Kidney (tissue), 14 donors: ENCODE data around the gene MEGF9. TPM values are rescaled to one million over a fixed set of nuclear protein-coding genes. Genes with fewer than 3 reads are reported as not detected.

ENCODE experiments used
- DNase-seq, 5 donors: peaks; one replicate each; pipeline ENCODE4 v3.0.0-alpha.2; 2013 to 2020
- FAIRE-seq: peaks from 2 replicates; lab custom pipeline; 2012; peaks lifted over from hg19 to GRCh38; lab: Jason Lieb, UNC
- H3K27ac ChIP-seq, 2 donors: one replicate each; pipeline ENCODE4 v1.7.0; 2013; ENCODE audit warnings: low read depth in 2 of 2, low read length in 2 of 2, inconsistent platforms in 1 of 2
- H3K27me3 ChIP-seq: one replicate; pipeline ENCODE4 v1.7.1; 2013; ENCODE audit warnings: low read length, inconsistent platforms; ENCODE audit not compliant: control insufficient read depth, insufficient read depth
- H3K36me3 ChIP-seq, 3 donors: one replicate each; pipeline versions ENCODE4 v1.7.0 to v1.7.1; 2013; ENCODE audit warnings: low read length in 3 of 3, control low read depth in 1 of 3, inconsistent platforms in 1 of 3; ENCODE audit not compliant: insufficient read depth in 3 of 3, control insufficient read depth in 2 of 3
- H3K4me1 ChIP-seq, 3 donors: one replicate each; pipeline versions ENCODE4 v1.7.0 to v1.7.1; 2013; ENCODE audit warnings: low read length in 3 of 3, inconsistent platforms in 1 of 3, low read depth in 1 of 3; ENCODE audit not compliant: control insufficient read depth in 2 of 3, insufficient read depth in 2 of 3
- H3K4me3 ChIP-seq, 3 donors: one replicate each; pipeline versions ENCODE4 v1.7.0 to v1.8.1; 2013; ENCODE audit warnings: low read length in 3 of 3, control low read depth in 1 of 3, inconsistent platforms in 1 of 3
- H3K9ac ChIP-seq, 3 donors: one replicate each; pipeline versions ENCODE4 v1.7.0 to v1.7.1; 2013; ENCODE audit warnings: low read length in 3 of 3, control low read depth in 1 of 3, inconsistent platforms in 1 of 3
- H3K9me3 ChIP-seq, 3 donors: one replicate each; pipeline versions ENCODE4 v1.7.0 to v1.7.1; 2013; ENCODE audit warnings: low read length in 3 of 3, control low read depth in 1 of 3, inconsistent platforms in 1 of 3; ENCODE audit not compliant: control insufficient read depth in 2 of 3, insufficient read depth in 1 of 3
- intact Hi-C: fragments of 100-400 bp; cut with DNase I; formaldehyde crosslinking; loops from one replicate; pipeline ENCODE4 v1.11.1; 2022
- polyA plus RNA-seq: library from polyadenylated mRNA; stranded (reverse); fragments of 350-450 nt; fragmentation: Illumina TruSeq; extraction: RNeasy Lipid Tissue Mini Kit (QIAGEN cat#74804); gene quantifications from one replicate; pipeline ENCODE4 v1.2.3, GENCODE V29; 2014; ENCODE audit warnings: low read depth, low replicate concordance; ENCODE audit not compliant: insufficient read depth
- total RNA-seq: library from RNA; stranded (reverse); fragmentation: NEBNext Ultra II Directional; extraction: Animal tissue kit (Norgen Biotek cat#: 25700); gene quantifications from one replicate; pipeline ENCODE4 v1.2.1, GENCODE V29; 2021
- TF ChIP-seq, protein P1 (sequence below): IDR thresholded peaks from 3 replicates; pipeline ENCODE4 v1.5.1; 2012; ENCODE audit warnings: mild to moderate bottlenecking, moderate library complexity, borderline replicate concordance; ENCODE audit not compliant: insufficient read depth; ENCODE audit errors: extremely low read depth
- donor health status: control.
- donor health status: control.
- donor health status: control.
- donor health status: control.
- donor health status: control.
- donor health status: DM: yes; HTN: yes; CAD: no.
- donor health status: Normal renal cell carcinoma (clear cell type).

The MEGF9 gene
- total and polyA plus RNA-seq, 2 donors from 2014 or later, result 12.4 to 20.4 TPM

DNA sequence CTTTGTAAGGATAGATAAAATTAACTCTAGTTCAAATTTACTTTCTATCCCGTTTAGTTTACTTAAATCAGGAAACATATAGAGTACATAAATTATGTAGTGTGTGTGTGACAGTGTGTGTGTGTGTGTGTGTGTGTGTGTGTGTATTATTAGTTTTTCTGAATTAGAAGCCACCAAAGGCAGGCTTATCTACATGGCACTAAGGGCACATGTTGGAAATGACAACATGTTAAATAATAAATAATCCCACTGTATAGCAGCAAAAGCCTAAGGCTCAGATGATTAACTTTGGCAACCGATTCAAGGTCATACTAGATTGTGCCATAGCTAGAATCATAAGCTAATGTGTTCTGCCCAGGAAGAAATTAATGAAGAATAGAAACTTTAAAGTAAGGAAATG is 54.6 kb downstream of the MEGF9 start:
- Histone ChIP-seq H3K9me3 (no peaks in the 10 kb centered on the region), H3K4me3 (no peak overlapping the region), H3K27ac (no peak overlapping the region), H3K36me3 (no peaks in the 10 kb centered on the region), H3K27me3 (no peaks in the 10 kb centered on the region), H3K4me1 (peaks cover 0 to 5% (median 0%) of the 10 kb centered on the region in 3 donors), H3K9ac (no peak overlapping the region)
- TF ChIP-seq, protein P1, sequence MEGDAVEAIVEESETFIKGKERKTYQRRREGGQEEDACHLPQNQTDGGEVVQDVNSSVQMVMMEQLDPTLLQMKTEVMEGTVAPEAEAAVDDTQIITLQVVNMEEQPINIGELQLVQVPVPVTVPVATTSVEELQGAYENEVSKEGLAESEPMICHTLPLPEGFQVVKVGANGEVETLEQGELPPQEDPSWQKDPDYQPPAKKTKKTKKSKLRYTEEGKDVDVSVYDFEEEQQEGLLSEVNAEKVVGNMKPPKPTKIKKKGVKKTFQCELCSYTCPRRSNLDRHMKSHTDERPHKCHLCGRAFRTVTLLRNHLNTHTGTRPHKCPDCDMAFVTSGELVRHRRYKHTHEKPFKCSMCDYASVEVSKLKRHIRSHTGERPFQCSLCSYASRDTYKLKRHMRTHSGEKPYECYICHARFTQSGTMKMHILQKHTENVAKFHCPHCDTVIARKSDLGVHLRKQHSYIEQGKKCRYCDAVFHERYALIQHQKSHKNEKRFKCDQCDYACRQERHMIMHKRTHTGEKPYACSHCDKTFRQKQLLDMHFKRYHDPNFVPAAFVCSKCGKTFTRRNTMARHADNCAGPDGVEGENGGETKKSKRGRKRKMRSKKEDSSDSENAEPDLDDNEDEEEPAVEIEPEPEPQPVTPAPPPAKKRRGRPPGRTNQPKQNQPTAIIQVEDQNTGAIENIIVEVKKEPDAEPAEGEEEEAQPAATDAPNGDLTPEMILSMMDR, result no peak
- FAIRE-seq (no peak), DNase-seq (no peak)
- intact Hi-C loops, result no loop called here

DNA sequence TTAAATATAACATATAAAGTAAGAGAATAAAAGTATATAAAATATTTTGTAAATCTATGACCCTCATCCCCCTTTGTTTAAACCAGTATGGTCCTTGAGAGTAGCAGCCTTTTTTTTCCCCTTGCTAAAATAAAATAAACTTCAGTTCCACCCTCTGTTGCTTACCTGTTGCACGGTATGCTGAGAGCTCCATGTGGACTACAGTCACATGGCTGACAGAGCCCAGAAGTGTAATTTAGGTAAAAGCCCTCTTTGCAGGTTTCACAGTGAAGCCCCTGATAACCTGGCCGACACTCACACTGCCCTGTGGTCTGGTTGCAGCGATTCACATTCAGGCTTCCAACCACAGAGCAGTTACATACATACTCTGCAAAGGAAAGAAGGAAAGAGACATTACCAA is 55.1 kb downstream of the MEGF9 start:
- intact Hi-C loops, result no loop called here
- Histone ChIP-seq H3K4me1 (peaks cover 0 to under 1% (median 0%) of the 10 kb centered on the region in 3 donors), H3K9me3 (no peaks in the 10 kb centered on the region), H3K27ac (no peak overlapping the region), H3K4me3 (no peak overlapping the region), H3K36me3 (no peaks in the 10 kb centered on the region), H3K9ac (no peak overlapping the region), H3K27me3 (no peaks in the 10 kb centered on the region)
- peak in 1 of 5 donors; percentile 3 for DNase-seq
- no peak for FAIRE-seq
- TF ChIP-seq, protein P1, result no peak

DNA sequence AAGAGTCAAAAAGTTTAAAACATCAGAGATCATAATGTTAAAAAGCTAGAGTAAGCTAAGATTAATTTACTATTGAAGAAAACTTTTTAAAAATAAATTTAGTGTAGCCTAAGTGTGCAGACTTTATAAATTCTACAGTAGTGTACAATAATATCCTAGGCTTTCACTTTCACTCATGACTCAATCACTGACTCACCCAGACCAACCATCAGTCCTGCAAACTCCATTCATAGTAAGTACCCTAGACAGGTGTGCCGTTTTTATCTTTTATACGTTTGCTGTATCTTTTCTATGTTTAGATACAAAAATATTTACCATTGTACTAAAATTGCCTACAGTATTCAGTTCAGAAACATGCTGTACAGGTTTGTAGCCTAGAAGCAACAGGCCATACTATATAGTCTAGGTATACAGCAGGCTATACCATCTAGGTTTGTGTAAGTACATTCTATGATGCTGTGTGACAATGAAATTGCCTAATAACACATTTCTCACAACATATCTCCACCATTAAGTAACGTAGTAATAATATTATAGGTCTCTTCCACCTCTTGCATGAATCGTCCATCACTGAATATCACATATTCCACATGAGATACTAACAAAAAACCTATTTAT is 59.2 kb downstream of the MEGF9 start:
- Histone ChIP-seq H3K27ac (no peak overlapping the region), H3K9ac (no peak overlapping the region), H3K36me3 (no peaks in the 10 kb centered on the region), H3K9me3 (no peaks in the 10 kb centered on the region), H3K4me1 (no peaks in the 10 kb centered on the region), H3K4me3 (no peak overlapping the region), H3K27me3 (no peaks in the 10 kb centered on the region)
- no peak for FAIRE-seq
- TF ChIP-seq, protein P1, result no peak
- DNase-seq, result no peak
- intact Hi-C loops, result no loop called here

DNA sequence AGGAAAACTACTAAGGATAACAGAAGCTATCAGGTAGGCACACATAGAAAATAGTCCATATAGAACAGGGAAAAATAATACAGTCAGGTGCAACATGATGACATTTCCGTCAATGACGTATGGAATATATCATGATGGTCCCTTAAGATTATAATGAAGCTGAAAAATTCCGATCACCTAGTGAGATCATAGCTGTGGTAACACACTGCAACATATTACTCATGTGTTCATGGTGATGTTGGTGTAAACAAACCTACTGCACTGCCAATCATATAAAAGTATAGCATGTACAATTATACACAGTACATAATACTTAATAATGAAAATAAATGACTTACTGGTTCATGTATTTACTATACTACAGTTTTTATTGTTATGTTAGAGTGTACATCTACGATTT is 60.0 kb downstream of the MEGF9 start:
- Histone ChIP-seq H3K36me3 (no peaks in the 10 kb centered on the region), H3K9me3 (no peaks in the 10 kb centered on the region), H3K4me1 (no peaks in the 10 kb centered on the region), H3K4me3 (no peak overlapping the region), H3K27ac (no peak overlapping the region), H3K9ac (no peak overlapping the region), H3K27me3 (no peaks in the 10 kb centered on the region)
- intact Hi-C loops, result no loop called here
- TF ChIP-seq, protein P1, result no peak
- DNase-seq, result no peak
- no peak for FAIRE-seq
